ENCODE results near the gene DGCR6.
"Not testable (repeated sequence)": the region's sequence is repeated elsewhere in the genome, so short reads cannot be mapped to it uniquely, and the experiment has no call there.

The DGCR6 gene

GRCh38 chr22:18915550-18915949, 9.4 kb downstream of the DGCR6 start:
- H3K9me3 Mint-ChIP-seq; H3K27ac Mint-ChIP-seq; DNase-seq (ENCODE audit: low spot score in 2 of 2); H3K27me3 Mint-ChIP-seq; H3K4me3 Mint-ChIP-seq; H3K36me3 Mint-ChIP-seq; ATAC-seq (ENCODE audit: low read depth); H3K4me1 Mint-ChIP-seq: not testable (repeated sequence)

- not testable (repeated sequence) for H3K9me3 Mint-ChIP-seq, H3K4me3 Mint-ChIP-seq
Measured at GRCh38 chr22:18917818-18918217, 11.7 kb downstream of the DGCR6 start.

GRCh38 chr22:18920257-18920902, 14.3 kb downstream of the DGCR6 start:
- not testable (repeated sequence) for H3K27me3 Mint-ChIP-seq; H3K9me3 Mint-ChIP-seq; H3K27ac Mint-ChIP-seq; ATAC-seq (ENCODE audit: low read depth); DNase-seq (ENCODE audit: low spot score in 2 of 2); H3K4me1 Mint-ChIP-seq; H3K36me3 Mint-ChIP-seq; H3K4me3 Mint-ChIP-seq

More at GRCh38 chr22:18917818-18918217, 11.7 kb downstream of the DGCR6 start:
- not testable (repeated sequence) for DNase-seq (ENCODE audit: low spot score in 2 of 2); H3K27ac Mint-ChIP-seq; H3K27me3 Mint-ChIP-seq; H3K4me1 Mint-ChIP-seq; H3K36me3 Mint-ChIP-seq; ATAC-seq (ENCODE audit: low read depth)

GRCh38 chr22:18925368-18926064, 19.4 kb downstream of the DGCR6 start:
- Mint-ChIP-seq H3K36me3 (no peaks in the 10 kb centered on the region), H3K4me3 (no peak overlapping the region), H3K4me1 (no peaks in the 10 kb centered on the region), H3K27me3 (no peaks in the 10 kb centered on the region), H3K9me3 (no peaks in the 10 kb centered on the region), H3K27ac (no peak overlapping the region)
- no peak for DNase-seq (ENCODE audit: low spot score in 2 of 2)
- ATAC-seq (ENCODE audit: low read depth), result no peak

- no peaks in the 10 kb centered on the region for H3K36me3 Mint-ChIP-seq
- H3K4me1 Mint-ChIP-seq, result no peaks in the 10 kb centered on the region
- H3K9me3 Mint-ChIP-seq, result no peaks in the 10 kb centered on the region
- H3K27me3 Mint-ChIP-seq, result no peaks in the 10 kb centered on the region
- ATAC-seq (ENCODE audit: low read depth) (no peak), DNase-seq (ENCODE audit: low spot score in 2 of 2) (no peak)
- no peak overlapping the region for H3K4me3 Mint-ChIP-seq
- H3K27ac Mint-ChIP-seq, result no peak overlapping the region
Measured at GRCh38 chr22:18927020-18927419, 20.9 kb downstream of the DGCR6 start.

GRCh38 chr22:18927573-18927972, 21.5 kb downstream of the DGCR6 start:
- H3K27ac Mint-ChIP-seq, result no peak overlapping the region
- no peaks in the 10 kb centered on the region for H3K9me3 Mint-ChIP-seq
- H3K4me1 Mint-ChIP-seq, result no peaks in the 10 kb centered on the region
- ATAC-seq (ENCODE audit: low read depth) (no peak), DNase-seq (ENCODE audit: low spot score in 2 of 2) (no peak)
- no peaks in the 10 kb centered on the region for H3K36me3 Mint-ChIP-seq
- no peaks in the 10 kb centered on the region for H3K27me3 Mint-ChIP-seq
- no peak overlapping the region for H3K4me3 Mint-ChIP-seq

GRCh38 chr22:18929459-18929858, 23.3 kb downstream of the DGCR6 start:
- no peak for DNase-seq (ENCODE audit: low spot score in 2 of 2)
- no peaks in the 10 kb centered on the region for H3K9me3 Mint-ChIP-seq
- no peak for ATAC-seq (ENCODE audit: low read depth)
- no peaks in the 10 kb centered on the region for H3K36me3 Mint-ChIP-seq
- H3K4me3 Mint-ChIP-seq, result no peak overlapping the region
- no peaks in the 10 kb centered on the region for H3K4me1 Mint-ChIP-seq
- H3K27me3 Mint-ChIP-seq, result no peaks in the 10 kb centered on the region
- H3K27ac Mint-ChIP-seq, result no peak overlapping the region

GRCh38 chr22:18931905-18932652, 26.0 kb downstream of the DGCR6 start:
- Mint-ChIP-seq H3K27ac (no peak overlapping the region), H3K4me3 (no peak overlapping the region), H3K4me1 (no peaks in the 10 kb centered on the region), H3K36me3 (no peaks in the 10 kb centered on the region), H3K9me3 (no peaks in the 10 kb centered on the region), H3K27me3 (no peaks in the 10 kb centered on the region)
- DNase-seq (ENCODE audit: low spot score in 2 of 2), result no peak
- ATAC-seq (ENCODE audit: low read depth), result no peak

- Mint-ChIP-seq H3K36me3 (no peaks in the 10 kb centered on the region), H3K4me1 (no peaks in the 10 kb centered on the region), H3K9me3 (no peaks in the 10 kb centered on the region), H3K27me3 (no peaks in the 10 kb centered on the region), H3K4me3 (no peak overlapping the region), H3K27ac (no peak overlapping the region)
- ATAC-seq (ENCODE audit: low read depth), result no peak
- DNase-seq (ENCODE audit: low spot score in 2 of 2), result no peak
Measured at GRCh38 chr22:18933914-18934313, 27.8 kb downstream of the DGCR6 start.

- not testable (repeated sequence) for H3K4me3 Mint-ChIP-seq; DNase-seq (ENCODE audit: low spot score in 2 of 2); H3K36me3 Mint-ChIP-seq; H3K4me1 Mint-ChIP-seq; H3K27me3 Mint-ChIP-seq; H3K27ac Mint-ChIP-seq; H3K9me3 Mint-ChIP-seq; ATAC-seq (ENCODE audit: low read depth)
Measured at GRCh38 chr22:18934688-18935087, 28.6 kb downstream of the DGCR6 start.

- H3K27ac Mint-ChIP-seq, result no peak within 1 kb of the TSS
- ATAC-seq (ENCODE audit: low read depth) (no peak), DNase-seq (ENCODE audit: low spot score in 2 of 2) (no peak)
- no peaks in the 10 kb centered on the region for H3K9me3 Mint-ChIP-seq
- no peaks in the 10 kb centered on the region for H3K36me3 Mint-ChIP-seq
- H3K27me3 Mint-ChIP-seq, result no peaks in the 10 kb centered on the region
- no peaks in the 10 kb centered on the region for H3K4me1 Mint-ChIP-seq
- no peak within 1 kb of the TSS for H3K4me3 Mint-ChIP-seq
Measured at GRCh38 chr22:18935889-18936529, 29.9 kb downstream of the DGCR6 start, which contains the start of gene PRODH. TSS of gene PRODH (minus strand) at chr22:18936293. CDS start at chr22:18936287, 6 bp downstream.

- H3K27me3 Mint-ChIP-seq; DNase-seq (ENCODE audit: low spot score in 2 of 2); H3K9me3 Mint-ChIP-seq; H3K27ac Mint-ChIP-seq; ATAC-seq (ENCODE audit: low read depth); H3K4me3 Mint-ChIP-seq; H3K4me1 Mint-ChIP-seq; H3K36me3 Mint-ChIP-seq: not testable (repeated sequence)
Measured at GRCh38 chr22:18938691-18939090, 32.6 kb downstream of the DGCR6 start.

GRCh38 chr22:18947105-18947504, 41.0 kb downstream of the DGCR6 start:
- not testable (repeated sequence) for H3K36me3 Mint-ChIP-seq; H3K9me3 Mint-ChIP-seq; H3K4me1 Mint-ChIP-seq; ATAC-seq (ENCODE audit: low read depth); H3K4me3 Mint-ChIP-seq; H3K27ac Mint-ChIP-seq; DNase-seq (ENCODE audit: low spot score in 2 of 2); H3K27me3 Mint-ChIP-seq

- DNase-seq (ENCODE audit: low spot score in 2 of 2) (no peak), ATAC-seq (ENCODE audit: low read depth) (no peak)
- no peak overlapping the region for H3K27ac Mint-ChIP-seq
- H3K9me3 Mint-ChIP-seq, result no peaks in the 10 kb centered on the region
- no peaks in the 10 kb centered on the region for H3K4me1 Mint-ChIP-seq
- no peaks in the 10 kb centered on the region for H3K36me3 Mint-ChIP-seq
- peaks cover 9% of the 10 kb centered on the region for H3K27me3 Mint-ChIP-seq
- H3K4me3 Mint-ChIP-seq, result no peak overlapping the region
Measured at GRCh38 chr22:18947905-18948304, 41.8 kb downstream of the DGCR6 start.
